ENCODE measurements around the gene ZSWIM3.
"Not testable (repeated sequence)": the region's sequence is repeated elsewhere in the genome, so short reads cannot be mapped to it uniquely, and the experiment has no call there.

The ZSWIM3 gene

DNA sequence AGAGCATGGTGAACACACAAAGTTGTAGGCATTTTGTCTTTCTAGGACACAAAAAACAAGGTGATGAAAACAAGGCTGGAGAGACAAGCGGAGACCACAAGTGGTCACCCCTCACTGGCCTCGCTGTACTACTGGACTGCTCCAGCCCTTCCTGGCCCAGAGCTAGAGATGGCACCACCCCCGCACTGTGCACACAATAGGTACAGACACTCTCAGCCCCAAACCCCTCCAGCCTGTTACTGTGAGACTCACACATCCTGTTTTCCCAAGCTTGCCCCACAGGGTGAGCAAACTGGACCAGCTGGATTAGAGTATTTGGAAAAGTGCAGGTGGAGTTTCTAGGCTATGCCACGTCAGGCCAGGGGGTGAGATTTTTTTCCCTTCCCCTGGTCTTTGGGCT, 15.2 kb downstream of the ZSWIM3 start:
- H3K9ac ChIP-seq (ENCODE audit: low read depth, low read length, poor library complexity): no peak overlapping the region
- H3K4ac ChIP-seq (ENCODE audit: low read length): no peak overlapping the region
- H2AK5ac ChIP-seq (ENCODE audit: low read depth, low read length): no peak overlapping the region
- no peak overlapping the region for H3K27ac ChIP-seq (replicated peaks; ENCODE audit: low read length)
- no peak overlapping the region for H3K18ac ChIP-seq (ENCODE audit: low read length)
- WGBS, 2 donors (ENCODE audit: extremely low coverage in 2 of 2, insufficient read length in 2 of 2, insufficient replicate concordance in 1 of 2): no CpG with 5 or more reads among the region's 4 CpGs
- no peaks in the 10 kb centered on the region for H3K9me3 ChIP-seq (replicated peaks in 1 of 2; ENCODE audit: control insufficient read depth in 2 of 2, insufficient read depth in 1 of 2, low read depth in 1 of 2, low read length in 2 of 2)
- no peak overlapping the region for H4K91ac ChIP-seq (ENCODE audit: low read depth, low read length, poor library complexity)
- H2BK15ac ChIP-seq (ENCODE audit: low read length): no peak overlapping the region
- no peak overlapping the region for H3K23ac ChIP-seq (ENCODE audit: low read depth, low read length, poor library complexity)
- H2BK120ac ChIP-seq (ENCODE audit: low read depth, low read length): no peak overlapping the region
- no peak for DNase-seq (ENCODE audit: low spot score)
- H2AFZ ChIP-seq (ENCODE audit: low read length): no peak overlapping the region
- no peak overlapping the region for H2BK12ac ChIP-seq (ENCODE audit: low read length)
- no peaks in the 10 kb centered on the region for H3K4me1 ChIP-seq (ENCODE audit: control insufficient read depth in 2 of 2, insufficient read depth in 1 of 2, low read depth in 1 of 2, low read length in 2 of 2)
- no peaks in the 10 kb centered on the region for H3K27me3 ChIP-seq (ENCODE audit: control insufficient read depth in 3 of 3, insufficient read depth in 3 of 3, low read depth in 1 of 3, low read length in 3 of 3)
- no peak overlapping the region for H4K8ac ChIP-seq (ENCODE audit: low read depth, low read length)
- no peak overlapping the region for H3K14ac ChIP-seq (ENCODE audit: low read length)
- H3K36me3 ChIP-seq (replicated peaks in 1 of 2; ENCODE audit: control insufficient read depth in 2 of 2, insufficient read depth in 2 of 2, low read length in 2 of 2): peaks cover 0 to 11% of the 10 kb centered on the region in 2 donors
- no peak overlapping the region for H3K4me2 ChIP-seq (ENCODE audit: insufficient read depth, low read length, poor library complexity, severe bottlenecking)
- no peaks in the 10 kb centered on the region for H3K79me1 ChIP-seq (ENCODE audit: low read depth, low read length)
- no peak overlapping the region for H3K4me3 ChIP-seq (ENCODE audit: low read length in 2 of 2)
- H2BK5ac ChIP-seq (ENCODE audit: low read length): no peak overlapping the region

DNA sequence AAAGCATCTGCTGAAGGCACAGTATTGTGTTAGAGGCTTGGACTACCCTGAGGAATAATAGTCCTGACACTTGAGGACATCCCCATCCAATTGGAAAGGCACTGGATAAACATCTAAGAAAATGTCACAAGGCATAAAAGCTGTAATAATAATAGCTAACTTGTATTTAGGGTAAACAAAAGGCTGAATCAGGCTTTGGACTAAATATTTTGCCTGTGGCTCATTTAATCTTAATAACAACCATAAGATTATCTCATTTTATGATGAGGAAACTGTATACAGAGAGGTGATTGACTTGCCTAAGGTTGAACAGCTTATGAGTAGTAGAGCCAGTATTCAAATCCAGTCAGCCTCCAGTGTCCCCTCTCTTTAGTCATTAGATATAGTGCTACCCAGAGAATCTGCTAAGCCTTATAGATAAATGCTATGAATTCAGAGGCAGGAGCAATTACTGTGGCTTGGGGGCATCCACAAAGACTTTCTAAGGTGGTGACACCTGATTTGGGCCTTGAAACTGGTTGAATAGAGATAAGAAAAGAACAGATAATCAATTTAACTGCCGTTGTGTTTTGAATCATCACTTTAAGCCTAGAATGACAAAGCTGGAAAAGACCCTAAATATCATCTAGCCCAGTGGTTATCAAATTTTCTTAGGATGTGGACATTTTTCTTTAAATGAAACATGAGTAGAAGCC, 16.1 kb downstream of the ZSWIM3 start:
- H3K9me3 ChIP-seq (replicated peaks in 1 of 2; ENCODE audit: control insufficient read depth in 2 of 2, insufficient read depth in 1 of 2, low read depth in 1 of 2, low read length in 2 of 2): no peaks in the 10 kb centered on the region
- no peak overlapping the region for H3K14ac ChIP-seq (ENCODE audit: low read length)
- H4K91ac ChIP-seq (ENCODE audit: low read depth, low read length, poor library complexity): no peak overlapping the region
- no CpG with 5 or more reads among the region's 1 CpG for WGBS, 2 donors (ENCODE audit: extremely low coverage in 2 of 2, insufficient read length in 2 of 2, insufficient replicate concordance in 1 of 2)
- no peak overlapping the region for H3K27ac ChIP-seq (replicated peaks; ENCODE audit: low read length)
- no peak overlapping the region for H3K4me3 ChIP-seq (ENCODE audit: low read length in 2 of 2)
- H3K36me3 ChIP-seq (replicated peaks in 1 of 2; ENCODE audit: control insufficient read depth in 2 of 2, insufficient read depth in 2 of 2, low read length in 2 of 2): peaks cover 3 to 20% of the 10 kb centered on the region in 2 donors
- H3K4me1 ChIP-seq (ENCODE audit: control insufficient read depth in 2 of 2, insufficient read depth in 1 of 2, low read depth in 1 of 2, low read length in 2 of 2): no peaks in the 10 kb centered on the region
- DNase-seq (ENCODE audit: low spot score): no peak
- no peaks in the 10 kb centered on the region for H3K27me3 ChIP-seq (ENCODE audit: control insufficient read depth in 3 of 3, insufficient read depth in 3 of 3, low read depth in 1 of 3, low read length in 3 of 3)
- no peak overlapping the region for H2BK15ac ChIP-seq (ENCODE audit: low read length)
- no peak overlapping the region for H3K4ac ChIP-seq (ENCODE audit: low read length)
- H3K18ac ChIP-seq (ENCODE audit: low read length): no peak overlapping the region
- no peak overlapping the region for H2BK120ac ChIP-seq (ENCODE audit: low read depth, low read length)
- no peak overlapping the region for H3K9ac ChIP-seq (ENCODE audit: low read depth, low read length, poor library complexity)
- peaks cover 1% of the 10 kb centered on the region for H3K79me1 ChIP-seq (ENCODE audit: low read depth, low read length)
- H2BK5ac ChIP-seq (ENCODE audit: low read length): no peak overlapping the region
- H2AFZ ChIP-seq (ENCODE audit: low read length): no peak overlapping the region
- no peak overlapping the region for H4K8ac ChIP-seq (ENCODE audit: low read depth, low read length)
- H3K4me2 ChIP-seq (ENCODE audit: insufficient read depth, low read length, poor library complexity, severe bottlenecking): no peak overlapping the region
- H2AK5ac ChIP-seq (ENCODE audit: low read depth, low read length): no peak overlapping the region
- H3K23ac ChIP-seq (ENCODE audit: low read depth, low read length, poor library complexity): no peak overlapping the region
- H2BK12ac ChIP-seq (ENCODE audit: low read length): no peak overlapping the region

DNA sequence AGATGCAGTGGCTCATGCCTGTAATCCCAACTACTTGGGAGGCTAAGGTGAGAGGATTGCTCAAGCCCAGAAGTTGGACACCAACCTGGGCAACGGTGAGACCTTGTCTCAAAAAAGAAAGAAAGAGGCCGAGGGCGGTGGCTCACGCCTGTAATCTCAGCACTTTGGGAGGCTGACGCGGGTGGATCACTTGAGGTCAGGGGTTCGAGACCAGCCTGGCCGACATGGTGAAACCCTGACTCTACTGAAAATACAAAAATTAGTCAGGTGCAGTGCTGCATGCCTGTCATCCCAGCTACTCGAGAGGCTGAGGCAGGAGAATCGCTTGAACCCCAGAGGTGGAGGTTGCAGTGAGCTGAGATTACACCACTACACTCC, 16.7 kb downstream of the ZSWIM3 start:
- WGBS, 2 donors (ENCODE audit: extremely low coverage in 2 of 2, insufficient read length in 2 of 2, insufficient replicate concordance in 1 of 2): no CpG with 5 or more reads among the region's 10 CpGs
- H3K4ac ChIP-seq (ENCODE audit: low read length); H3K4me3 ChIP-seq (ENCODE audit: low read length in 2 of 2); H2BK5ac ChIP-seq (ENCODE audit: low read length); H3K18ac ChIP-seq (ENCODE audit: low read length); H2BK15ac ChIP-seq (ENCODE audit: low read length); H3K23ac ChIP-seq (ENCODE audit: low read depth, low read length, poor library complexity); H4K91ac ChIP-seq (ENCODE audit: low read depth, low read length, poor library complexity); H2AK5ac ChIP-seq (ENCODE audit: low read depth, low read length); H4K8ac ChIP-seq (ENCODE audit: low read depth, low read length); H2AFZ ChIP-seq (ENCODE audit: low read length); H3K4me1 ChIP-seq (ENCODE audit: control insufficient read depth in 2 of 2, insufficient read depth in 1 of 2, low read depth in 1 of 2, low read length in 2 of 2); H3K14ac ChIP-seq (ENCODE audit: low read length); H3K4me2 ChIP-seq (ENCODE audit: insufficient read depth, low read length, poor library complexity, severe bottlenecking); H3K27me3 ChIP-seq (ENCODE audit: control insufficient read depth in 3 of 3, insufficient read depth in 3 of 3, low read depth in 1 of 3, low read length in 3 of 3); H3K9me3 ChIP-seq (replicated peaks in 1 of 2; ENCODE audit: control insufficient read depth in 2 of 2, insufficient read depth in 1 of 2, low read depth in 1 of 2, low read length in 2 of 2); H3K9ac ChIP-seq (ENCODE audit: low read depth, low read length, poor library complexity); DNase-seq (ENCODE audit: low spot score); H2BK12ac ChIP-seq (ENCODE audit: low read length); H2BK120ac ChIP-seq (ENCODE audit: low read depth, low read length); H3K27ac ChIP-seq (replicated peaks; ENCODE audit: low read length); H3K79me1 ChIP-seq (ENCODE audit: low read depth, low read length): not testable (repeated sequence)
- H3K36me3 ChIP-seq (replicated peaks in 1 of 2; ENCODE audit: control insufficient read depth in 2 of 2, insufficient read depth in 2 of 2, low read length in 2 of 2): peaks cover 3 to 21% of the 10 kb centered on the region in 2 donors

DNA sequence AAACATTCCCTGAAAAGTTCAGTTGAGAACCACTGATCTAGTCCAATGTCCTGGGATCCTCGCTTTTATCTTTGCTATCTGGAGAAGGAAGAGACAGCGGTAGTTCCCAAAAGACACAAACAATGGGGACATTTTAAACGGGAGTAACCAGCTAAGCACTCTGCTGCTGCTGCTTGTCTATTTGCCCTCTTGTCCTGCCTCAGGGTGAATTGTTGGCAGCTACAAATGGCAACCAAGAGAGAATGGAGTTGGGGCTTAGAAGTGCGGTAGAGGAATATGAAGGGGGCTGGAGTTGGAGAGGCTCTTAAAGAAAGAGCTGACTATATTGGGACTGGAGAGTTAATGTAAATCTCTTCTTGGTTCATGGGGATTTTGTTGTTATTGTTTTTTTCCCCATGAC, 17.2 kb downstream of the ZSWIM3 start:
- H3K27me3 ChIP-seq (ENCODE audit: control insufficient read depth in 3 of 3, insufficient read depth in 3 of 3, low read depth in 1 of 3, low read length in 3 of 3): no peaks in the 10 kb centered on the region
- H3K79me1 ChIP-seq (ENCODE audit: low read depth, low read length): peaks cover 1% of the 10 kb centered on the region
- H3K14ac ChIP-seq (ENCODE audit: low read length): no peak overlapping the region
- no peak overlapping the region for H2BK120ac ChIP-seq (ENCODE audit: low read depth, low read length)
- no peak overlapping the region for H3K4me2 ChIP-seq (ENCODE audit: insufficient read depth, low read length, poor library complexity, severe bottlenecking)
- H2BK15ac ChIP-seq (ENCODE audit: low read length): no peak overlapping the region
- H2AFZ ChIP-seq (ENCODE audit: low read length): no peak overlapping the region
- no peak overlapping the region for H3K18ac ChIP-seq (ENCODE audit: low read length)
- no peak overlapping the region for H2BK12ac ChIP-seq (ENCODE audit: low read length)
- no peaks in the 10 kb centered on the region for H3K4me1 ChIP-seq (ENCODE audit: control insufficient read depth in 2 of 2, insufficient read depth in 1 of 2, low read depth in 1 of 2, low read length in 2 of 2)
- H3K36me3 ChIP-seq (replicated peaks in 1 of 2; ENCODE audit: control insufficient read depth in 2 of 2, insufficient read depth in 2 of 2, low read length in 2 of 2): peaks cover 3 to 21% of the 10 kb centered on the region in 2 donors
- H3K9me3 ChIP-seq (replicated peaks in 1 of 2; ENCODE audit: control insufficient read depth in 2 of 2, insufficient read depth in 1 of 2, low read depth in 1 of 2, low read length in 2 of 2): no peaks in the 10 kb centered on the region
- no CpG with 5 or more reads among the region's 4 CpGs for WGBS, 2 donors (ENCODE audit: extremely low coverage in 2 of 2, insufficient read length in 2 of 2, insufficient replicate concordance in 1 of 2)
- H3K4ac ChIP-seq (ENCODE audit: low read length): no peak overlapping the region
- no peak for DNase-seq (ENCODE audit: low spot score)
- H4K8ac ChIP-seq (ENCODE audit: low read depth, low read length): no peak overlapping the region
- no peak overlapping the region for H3K9ac ChIP-seq (ENCODE audit: low read depth, low read length, poor library complexity)
- no peak overlapping the region for H2BK5ac ChIP-seq (ENCODE audit: low read length)
- no peak overlapping the region for H2AK5ac ChIP-seq (ENCODE audit: low read depth, low read length)
- H3K27ac ChIP-seq (replicated peaks; ENCODE audit: low read length): no peak overlapping the region
- no peak overlapping the region for H4K91ac ChIP-seq (ENCODE audit: low read depth, low read length, poor library complexity)
- no peak overlapping the region for H3K23ac ChIP-seq (ENCODE audit: low read depth, low read length, poor library complexity)
- no peak overlapping the region for H3K4me3 ChIP-seq (ENCODE audit: low read length in 2 of 2)

All from neuronal stem cell (in vitro differentiated cells).